Adrenal gland (tissue), 19 donors: ENCODE results near the gene CBS. TPM values are rescaled to one million over a fixed set of nuclear protein-coding genes. Genes with fewer than 3 reads are reported as not detected.
"Not testable (repeated sequence)": the region's sequence is repeated elsewhere in the genome, so short reads cannot be mapped to it uniquely, and the experiment has no call there.

Experiments used
- DNase-seq, 7 donors: peaks; one replicate each; pipeline ENCODE4 v3.0.0-alpha.2; 2019 to 2020
- H3K27ac ChIP-seq, 5 donors: fragments of 200-600 bp; sonication (generic) in 4 of 5; 1 replicate in 3 of 5; 2 replicates in 2 of 5; pipeline versions ENCODE4 v1.5.1 to v1.8.0; 2016 to 2020; ENCODE audit warnings: mild to moderate bottlenecking in 1 of 5
- H3K27me3 ChIP-seq: fragments of 200-600 bp; 2 replicates; pipeline ENCODE4 v1.8.0; 2021
- H3K36me3 ChIP-seq, 2 donors: fragments of 200-600 bp; replicated peaks in 1 of 2; 1 replicate in 1 of 2; 2 replicates in 1 of 2; pipeline versions ENCODE4 v1.5.1 to v1.8.0; 2018 to 2022
- H3K4me1 ChIP-seq, 2 donors: fragments of 200-600 bp; replicated peaks in 1 of 2; 1 replicate in 1 of 2; 2 replicates in 1 of 2; pipeline versions ENCODE4 v1.5.1 to v1.8.0; 2018 to 2021
- H3K4me3 ChIP-seq, 4 donors: fragments of 200-600 bp; sonication (generic) in 3 of 4; one replicate each; pipeline ENCODE4 v1.5.1; 2016 to 2018
- H3K9me3 ChIP-seq, 3 donors: fragments of 200-600 bp; sonication (generic) in 1 of 3; replicated peaks in 1 of 3; 1 replicate in 2 of 3; 2 replicates in 1 of 3; pipeline versions ENCODE4 v1.5.1 to v1.8.0; 2016 to 2021
- WGBS, 4 donors: extraction: QIAGEN DNeasy Blood & Tissue Kit in 2 of 4; methylation state at CpG; one replicate each; pipeline versions ENCODE4 v1.1.5 to v1.1.7; 2013 to 2017; 5-methylcytosine and 5-hydroxymethylcytosine counted together
- intact Hi-C, 2 donors: fragments of 100-400 bp; cut with DNase I; formaldehyde crosslinking; loops; one replicate each; pipeline versions ENCODE4 v1.14.1 to v1.15.0; 2022 to 2023
- long read RNA-seq, 10 donors: library from polyadenylated mRNA in 3 of 10; unstranded in 2 of 10; stranded (forward) in 1 of 10; transcript quantifications; one replicate each; pipeline ENCODE4 v2.0.0 and lab custom pipeline, GENCODE V29; 2021 to 2026
- polyA plus RNA-seq, 3 donors: library from polyadenylated mRNA; stranded (reverse); fragments of 200-250 nt in 2 of 3; fragments of 350-450 nt in 1 of 3; fragmentation: Illumina TruSeq in 1 of 3; extraction: RNeasy Lipid Tissue Mini Kit (QIAGEN cat#74804) in 1 of 3; gene quantifications; one replicate each; pipeline ENCODE4 v1.2.3, GENCODE V29; 2013 to 2014
- total RNA-seq, 9 donors: library from RNA; depleted of rRNA in 4 of 9; stranded (reverse); fragments of >200 nt in 4 of 9; fragments of 120-200 nt in 1 of 9; fragmentation: NEBNext Ultra II Directional in 1 of 9; extraction: Animal tissue kit (Norgen Biotek cat#: 25700) in 1 of 9; gene quantifications; one replicate each; pipeline versions ENCODE4 v1.1.0 to v1.2.4, GENCODE V29; 2013 to 2023
- donor health status: healthy with polysubstance abuse.
- donor health status: Bipolar disorder and iron deficiency.
- donor health status: DM: yes; HTN: yes; CAD: no.
- donor health status: DM: no; HTN: no; CAD: no.
- donor health status: DM: no; HTN: no; CAD: no.
- donor health status: DM: yes; HTN: yes; CAD: no.

CBS gene
- total RNA-seq (1 to 10 TPM; 1.6 to 8.6 (median 5.5) TPM), polyA plus RNA-seq (1 to 10 TPM; 2.6 to 7.2 (median 6.8) TPM)
- long read RNA-seq, donor 1, result 0 reads
- long read RNA-seq, donor 2, result 0 reads
- long read RNA-seq, donor 3, result 0 reads
- long read RNA-seq, donor 4, partial matches to known transcripts, result 0 of 1 reads
- long read RNA-seq, donor 4, other reads (novel, unspliced or antisense), result 0 of 1 reads
- long read RNA-seq, donor 5, transcript CBS-204 (17 exons, 2,605 nt), result major isoform, 13 of 18 reads
- long read RNA-seq, donor 5, partial matches to known transcripts, result 1 of 18 reads
- long read RNA-seq, donor 5, other reads (novel, unspliced or antisense), result 3 of 18 reads
- long read RNA-seq, donor 6, partial matches to known transcripts, result 0 of 2 reads
- long read RNA-seq, donor 6, other reads (novel, unspliced or antisense), result 0 of 2 reads
- long read RNA-seq, donor 7, result 0 reads
- long read RNA-seq, donor 8, result 0 reads
- long read RNA-seq, donor 9, result 0 reads
- long read RNA-seq, donor 10, partial matches to known transcripts, result 0 of 1 reads
- long read RNA-seq, donor 10, other reads (novel, unspliced or antisense), result 0 of 1 reads

GRCh38 chr21:43075170-43076022 lies at the start of gene CBS:
CBS (minus strand) TSS chr21:43075835; CDS start chr21:43072193, 3,642 bp downstream.
- H3K27ac ChIP-seq, H3K27me3 ChIP-seq, H3K4me3 ChIP-seq, H3K4me1 ChIP-seq, DNase-seq, intact Hi-C loops, H3K9me3 ChIP-seq, H3K36me3 ChIP-seq: not testable (repeated sequence)
- no CpG with 5 or more reads among the region's 84 CpGs for WGBS, 4 donors

- not testable (repeated sequence) for DNase-seq, H3K36me3 ChIP-seq
- no CpG with 5 or more reads among the region's 4 CpGs for WGBS, 4 donors
Measured at GRCh38 chr21:43115956-43116355, 40.3 kb upstream of the CBS start.

GRCh38 chr21:43114483-43114882 lies 38.8 kb upstream of the CBS start:
- H3K9me3 ChIP-seq, DNase-seq, intact Hi-C loops, H3K27ac ChIP-seq, H3K27me3 ChIP-seq, H3K4me1 ChIP-seq, H3K36me3 ChIP-seq, H3K4me3 ChIP-seq: not testable (repeated sequence)
- 94 to 96% methylated on average over 4 of the region's 6 CpGs; no CpG with 5 or more reads in 2 of the 4 donors for WGBS, 4 donors

More at GRCh38 chr21:43115956-43116355, 40.3 kb upstream of the CBS start:
- H3K4me1 ChIP-seq, H3K9me3 ChIP-seq, intact Hi-C loops, H3K27me3 ChIP-seq, H3K27ac ChIP-seq, H3K4me3 ChIP-seq: not testable (repeated sequence)

- H3K4me1 ChIP-seq, H3K27ac ChIP-seq, intact Hi-C loops, H3K27me3 ChIP-seq, DNase-seq, H3K9me3 ChIP-seq, H3K4me3 ChIP-seq, H3K36me3 ChIP-seq: not testable (repeated sequence)
- WGBS, 4 donors, result no CpG with 5 or more reads among the region's 7 CpGs
Measured at GRCh38 chr21:43109006-43109405, 33.4 kb upstream of the CBS start.

GRCh38 chr21:43108177-43108576 lies 32.5 kb upstream of the CBS start:
- H3K4me1 ChIP-seq, H3K27ac ChIP-seq, H3K27me3 ChIP-seq, H3K36me3 ChIP-seq, H3K9me3 ChIP-seq, intact Hi-C loops, DNase-seq, H3K4me3 ChIP-seq: not testable (repeated sequence)
- no CpG with 5 or more reads among the region's 17 CpGs for WGBS, 4 donors

GRCh38 chr21:43107794-43108137 lies 32.1 kb upstream of the CBS start:
- WGBS, 4 donors, result no CpG with 5 or more reads among the region's 17 CpGs
- H3K9me3 ChIP-seq, H3K27ac ChIP-seq, intact Hi-C loops, H3K4me3 ChIP-seq, H3K4me1 ChIP-seq, H3K27me3 ChIP-seq, DNase-seq, H3K36me3 ChIP-seq: not testable (repeated sequence)
